SJCRH30 (cell line): ENCODE results near the gene SIGLEC15. TPM values are rescaled to one million over a fixed set of nuclear protein-coding genes. Genes with fewer than 3 reads are reported as not detected.

ENCODE experiments used
- DNase-seq, 2 experiments: peaks; one replicate each; pipeline ENCODE4 v3.0.0-alpha.2; 2015 to 2020
- H3K27ac ChIP-seq: fragments of 250-450 bp; sonication (Bioruptor Pico); 2 replicates; pipeline ENCODE4 v1.5.1; 2020; ENCODE audit warnings: mild to moderate bottlenecking, moderate library complexity
- H3K27me3 ChIP-seq: fragments of 250-450 bp; sonication (Bioruptor Pico); 2 replicates; pipeline ENCODE4 v1.5.1; 2020; ENCODE audit warnings: mild to moderate bottlenecking, moderate library complexity
- H3K36me3 ChIP-seq: fragments of 250-450 bp; sonication (Bioruptor Pico); 2 replicates; pipeline ENCODE4 v1.5.1; 2020; ENCODE audit warnings: mild to moderate bottlenecking, moderate library complexity
- H3K4me1 ChIP-seq: fragments of 250-450 bp; sonication (Bioruptor Pico); 2 replicates; pipeline ENCODE4 v1.5.1; 2020; ENCODE audit warnings: mild to moderate bottlenecking, moderate library complexity
- H3K4me3 ChIP-seq: fragments of 250-450 bp; sonication (Bioruptor Pico); 2 replicates; pipeline ENCODE4 v1.5.1; 2020; ENCODE audit warnings: mild to moderate bottlenecking, moderate library complexity
- H3K9me3 ChIP-seq: fragments of 250-450 bp; sonication (Bioruptor Pico); replicated peaks from 2 replicates; pipeline ENCODE4 v1.5.1; 2020; ENCODE audit warnings: mild to moderate bottlenecking, moderate library complexity
- total RNA-seq: library from RNA; depleted of rRNA; stranded (reverse); fragments of >200 nt; shearing (Covaris generic); gene quantifications from 2 replicates; pipeline ENCODE4 v1.2.3, GENCODE V29; 2014; rRNA removed

SIGLEC15 gene
- 0.10 TPM in 1 of 2 replicates, not detected in the other for total RNA-seq

GRCh38 chr18:45825258-45826044 is at the start of gene SIGLEC15:
TSS of gene SIGLEC15 (plus strand) at chr18:45825675. CDS start at chr18:45825729, 54 bp downstream.
- peaks cover 21% of the 10 kb centered on the region; the same call in 1 of the 2 replicates for H3K4me1 ChIP-seq
- no peak within 1 kb of the TSS for H3K27ac ChIP-seq
- no peak for DNase-seq
- H3K4me3 ChIP-seq = no peak within 1 kb of the TSS
- no peaks in the 10 kb centered on the region for H3K36me3 ChIP-seq
- no peaks in the 10 kb centered on the region for H3K9me3 ChIP-seq
- no peaks in the 10 kb centered on the region for H3K27me3 ChIP-seq

GRCh38 chr18:45775743-45776142 is 49.7 kb upstream of the SIGLEC15 start:
- DNase-seq = no peak
- H3K27ac ChIP-seq = no peak overlapping the region
- no peaks in the 10 kb centered on the region for H3K9me3 ChIP-seq
- no peaks in the 10 kb centered on the region for H3K27me3 ChIP-seq
- no peaks in the 10 kb centered on the region for H3K4me1 ChIP-seq
- H3K36me3 ChIP-seq = no peaks in the 10 kb centered on the region
- H3K4me3 ChIP-seq = no peak overlapping the region

- Histone ChIP-seq H3K4me3 (no peak overlapping the region), H3K27ac (no peak overlapping the region), H3K4me1 (no peaks in the 10 kb centered on the region), H3K9me3 (no peaks in the 10 kb centered on the region), H3K27me3 (no peaks in the 10 kb centered on the region), H3K36me3 (no peaks in the 10 kb centered on the region)
- DNase-seq = no peak
These were observed 48.1 kb upstream of the SIGLEC15 start for GRCh38 chr18:45777393-45777792.

- peak; percentile 15 to 54 for DNase-seq
- H3K9me3 ChIP-seq = no peaks in the 10 kb centered on the region
- no peaks in the 10 kb centered on the region for H3K27me3 ChIP-seq
- H3K4me3 ChIP-seq = no peak overlapping the region
- H3K36me3 ChIP-seq = no peaks in the 10 kb centered on the region
- H3K27ac ChIP-seq = no peak overlapping the region
- H3K4me1 ChIP-seq = no peaks in the 10 kb centered on the region
These were observed 44.9 kb upstream of the SIGLEC15 start for GRCh38 chr18:45780568-45780967.

- DNase-seq = no peak
- no peak overlapping the region for H3K4me3 ChIP-seq
- H3K36me3 ChIP-seq = no peaks in the 10 kb centered on the region
- H3K27ac ChIP-seq = no peak overlapping the region
- no peaks in the 10 kb centered on the region for H3K27me3 ChIP-seq
- H3K9me3 ChIP-seq = no peaks in the 10 kb centered on the region
- no peaks in the 10 kb centered on the region for H3K4me1 ChIP-seq
These were observed 42.8 kb upstream of the SIGLEC15 start for GRCh38 chr18:45782662-45783061.

- DNase-seq = no peak
- H3K27ac ChIP-seq = no peak overlapping the region
These were observed 42.1 kb upstream of the SIGLEC15 start for GRCh38 chr18:45783097-45784075.

GRCh38 chr18:45785134-45785533 is 40.3 kb upstream of the SIGLEC15 start:
- Histone ChIP-seq H3K36me3 (no peaks in the 10 kb centered on the region), H3K27ac (no peak overlapping the region), H3K4me1 (no peaks in the 10 kb centered on the region), H3K4me3 (no peak overlapping the region), H3K9me3 (no peaks in the 10 kb centered on the region), H3K27me3 (no peaks in the 10 kb centered on the region)
- no peak for DNase-seq

More at GRCh38 chr18:45783097-45784075, 42.1 kb upstream of the SIGLEC15 start:
- Histone ChIP-seq H3K9me3 (no peaks in the 10 kb centered on the region), H3K27me3 (no peaks in the 10 kb centered on the region), H3K4me1 (no peaks in the 10 kb centered on the region), H3K36me3 (no peaks in the 10 kb centered on the region), H3K4me3 (no peak overlapping the region)

GRCh38 chr18:45786941-45787340 is 38.5 kb upstream of the SIGLEC15 start:
- H3K27ac ChIP-seq = no peak overlapping the region
- H3K4me1 ChIP-seq = no peaks in the 10 kb centered on the region
- H3K27me3 ChIP-seq = no peaks in the 10 kb centered on the region
- DNase-seq = no peak
- H3K9me3 ChIP-seq = no peaks in the 10 kb centered on the region
- H3K4me3 ChIP-seq = no peak overlapping the region
- no peaks in the 10 kb centered on the region for H3K36me3 ChIP-seq

- H3K27me3 ChIP-seq = no peaks in the 10 kb centered on the region
- no peaks in the 10 kb centered on the region for H3K9me3 ChIP-seq
- no peak overlapping the region for H3K27ac ChIP-seq
- no peak for DNase-seq
- no peaks in the 10 kb centered on the region for H3K36me3 ChIP-seq
- H3K4me1 ChIP-seq = no peaks in the 10 kb centered on the region
- H3K4me3 ChIP-seq = no peak overlapping the region
These were observed 38.1 kb upstream of the SIGLEC15 start for GRCh38 chr18:45787346-45787745.

GRCh38 chr18:45788861-45789260 is 36.6 kb upstream of the SIGLEC15 start:
- Histone ChIP-seq H3K36me3 (no peaks in the 10 kb centered on the region), H3K27me3 (no peaks in the 10 kb centered on the region), H3K27ac (no peak overlapping the region), H3K9me3 (no peaks in the 10 kb centered on the region), H3K4me3 (no peak overlapping the region), H3K4me1 (0 out of 2 replicates have a peak, but pooled peaks cover 5% of the 10 kb centered on the region)
- DNase-seq = no peak

- H3K4me1 ChIP-seq = 0 out of 2 replicates have a peak, but pooled peaks cover 5% of the 10 kb centered on the region
- no peaks in the 10 kb centered on the region for H3K27me3 ChIP-seq
- DNase-seq = peak in 1 of 2 experiments; percentile 19
- H3K27ac ChIP-seq = no peak overlapping the region
- no peaks in the 10 kb centered on the region for H3K9me3 ChIP-seq
- no peaks in the 10 kb centered on the region for H3K36me3 ChIP-seq
- no peak overlapping the region for H3K4me3 ChIP-seq
These were observed 32.8 kb upstream of the SIGLEC15 start for GRCh38 chr18:45792506-45793263.

- Histone ChIP-seq H3K4me1 (0 out of 2 replicates have a peak, but pooled peaks cover 5% of the 10 kb centered on the region), H3K4me3 (no peak overlapping the region), H3K9me3 (no peaks in the 10 kb centered on the region), H3K27ac (no peak overlapping the region), H3K36me3 (no peaks in the 10 kb centered on the region), H3K27me3 (no peaks in the 10 kb centered on the region)
- DNase-seq = peak in 1 of 2 experiments; percentile 45
These were observed 32.1 kb upstream of the SIGLEC15 start for GRCh38 chr18:45793264-45793965.

- H3K9me3 ChIP-seq = no peaks in the 10 kb centered on the region
- no peaks in the 10 kb centered on the region for H3K27me3 ChIP-seq
- no peak overlapping the region for H3K27ac ChIP-seq
- no peaks in the 10 kb centered on the region for H3K4me1 ChIP-seq
- no peak overlapping the region for H3K4me3 ChIP-seq
- DNase-seq = no peak
- no peaks in the 10 kb centered on the region for H3K36me3 ChIP-seq
These were observed 24.0 kb upstream of the SIGLEC15 start for GRCh38 chr18:45801416-45802004.
